GM21717 (cell line): Measurements from ENCODE around the gene CLPTM1L.
"Not testable (repeated sequence)": the region's sequence is repeated elsewhere in the genome, so short reads cannot be mapped to it uniquely, and the experiment has no call there.

Experiments used
- ATAC-seq: cut with Tn5 transposase; IDR thresholded peaks from one replicate; pipeline ENCODE4 v1.9.1; 2021; ENCODE audit warnings: mild to moderate bottlenecking, moderate library complexity; ENCODE audit not compliant: unreplicated experiment

CLPTM1L gene

DNA sequence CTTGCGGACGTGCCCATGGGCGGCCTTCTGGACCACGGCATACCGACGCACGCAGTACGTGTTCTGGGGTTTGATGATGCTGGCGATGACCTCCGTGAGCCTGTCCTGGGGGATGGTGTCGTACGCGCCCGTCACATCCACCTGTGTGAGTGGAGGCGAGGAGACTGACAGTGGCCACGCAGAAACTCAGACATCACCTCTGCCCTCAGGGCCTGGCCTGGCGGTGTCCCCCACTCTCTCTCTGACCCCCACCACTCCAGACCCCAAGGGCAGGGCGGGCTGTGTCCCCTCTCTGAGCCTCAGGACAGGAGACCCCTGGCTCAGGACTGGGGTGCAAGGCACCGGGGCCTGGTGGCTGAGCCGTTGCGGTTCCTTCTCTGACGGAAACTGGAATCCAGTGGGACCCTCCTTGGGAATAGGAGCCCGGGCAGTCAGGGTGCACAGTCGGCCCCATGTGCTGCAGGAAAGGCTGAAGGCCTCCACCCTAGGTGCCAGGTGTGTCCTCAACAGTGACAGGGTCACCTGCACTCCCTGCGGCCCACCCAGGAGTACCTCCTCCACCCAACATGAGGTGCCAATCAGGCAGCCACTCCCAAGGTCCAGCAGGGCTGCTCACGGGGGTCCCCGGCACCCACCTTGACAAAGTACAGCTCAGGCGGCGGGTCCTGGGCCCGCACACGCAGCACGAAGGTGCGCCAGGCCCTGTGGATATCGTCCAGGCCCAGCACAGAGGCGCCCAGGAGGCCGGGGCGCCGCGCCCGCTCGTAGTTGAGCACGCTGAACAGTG is 66.0 kb downstream of the CLPTM1L start:
- no peak for ATAC-seq

- ATAC-seq = no peak
These were observed 66.7 kb downstream of the CLPTM1L start for GRCh38 chr5:1278216-1278615.

GRCh38 chr5:1277781-1278180 is 67.1 kb downstream of the CLPTM1L start:
- ATAC-seq = no peak

DNA sequence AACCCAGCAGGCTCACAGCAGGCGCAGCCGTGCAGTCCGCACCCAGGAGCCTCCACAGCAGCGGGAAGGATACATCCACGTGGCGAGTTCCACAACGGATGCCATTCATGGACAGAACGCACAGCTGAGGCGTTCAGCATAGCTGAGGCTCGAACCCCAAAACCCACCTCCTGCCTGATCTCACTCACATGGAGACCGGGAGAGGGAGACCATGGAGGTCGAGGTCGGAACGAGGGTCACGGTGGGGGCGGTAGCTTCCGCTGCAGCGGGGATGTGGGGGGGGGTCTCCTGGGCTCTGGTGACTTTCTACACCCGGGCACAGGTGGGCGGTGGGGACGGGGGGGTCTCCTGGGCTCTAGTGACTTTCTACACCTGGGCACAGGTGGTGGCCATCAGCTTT is 67.6 kb downstream of the CLPTM1L start:
- no peak for ATAC-seq

DNA sequence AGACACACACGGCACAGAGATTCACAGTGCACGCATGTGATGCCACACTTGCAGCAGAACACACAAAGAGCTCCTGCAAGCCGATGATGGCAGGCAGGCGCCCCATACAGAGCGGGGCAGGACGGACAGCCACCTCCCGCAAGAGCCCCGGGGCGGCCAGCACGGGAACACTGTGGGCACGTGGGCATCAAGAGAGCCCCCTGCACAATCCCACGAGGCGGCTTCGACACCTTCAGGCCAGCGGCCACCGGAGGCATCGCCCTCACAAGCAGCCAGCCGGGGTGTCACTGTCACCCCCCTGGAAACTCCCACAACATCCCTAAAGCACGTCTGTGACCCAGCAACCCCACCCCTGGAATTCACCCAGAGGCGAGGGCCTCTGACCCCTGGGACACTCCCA is 68.0 kb downstream of the CLPTM1L start:
- ATAC-seq = no peak

- ATAC-seq = not testable (repeated sequence)
These were observed 69.2 kb downstream of the CLPTM1L start for GRCh38 chr5:1275397-1276391.

DNA sequence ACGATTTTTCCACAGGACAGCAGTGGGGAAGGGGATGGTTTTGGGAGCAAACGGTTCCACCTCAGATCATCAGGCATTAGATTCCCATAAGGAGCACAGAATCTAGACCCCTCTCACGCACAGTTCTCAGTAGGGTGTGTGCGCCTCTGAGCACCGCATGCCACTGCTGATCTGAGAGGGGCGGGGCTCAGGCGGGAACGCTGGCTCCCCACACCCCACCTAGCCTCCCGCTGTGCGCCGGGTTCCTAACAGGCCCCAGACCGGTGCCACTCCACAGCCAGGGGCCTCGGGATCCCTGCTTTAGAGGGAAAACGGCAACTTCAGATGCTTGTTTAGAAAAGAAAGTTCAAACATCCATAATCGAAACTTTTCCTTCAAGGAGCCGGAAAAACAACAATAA is 70.4 kb downstream of the CLPTM1L start:
- no peak for ATAC-seq

DNA sequence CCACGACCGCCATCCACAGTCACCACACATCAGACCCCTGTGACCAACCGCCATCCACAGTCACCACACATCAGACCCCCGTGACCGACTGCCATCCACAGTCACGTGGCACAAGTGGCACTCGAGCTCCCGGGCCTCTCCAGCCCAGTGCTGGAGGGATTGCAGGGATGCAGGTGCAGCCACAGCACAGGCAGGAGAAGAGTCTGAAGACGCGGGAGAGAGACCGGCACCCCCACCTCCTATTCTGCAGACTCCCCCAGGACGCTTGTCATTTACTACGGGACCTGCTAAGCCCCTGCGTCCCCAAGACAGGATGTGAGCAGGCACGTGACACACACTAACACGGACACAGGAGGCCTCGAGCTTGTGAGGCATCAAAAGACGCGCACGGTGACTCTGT is 71.2 kb downstream of the CLPTM1L start:
- no peak for ATAC-seq

DNA sequence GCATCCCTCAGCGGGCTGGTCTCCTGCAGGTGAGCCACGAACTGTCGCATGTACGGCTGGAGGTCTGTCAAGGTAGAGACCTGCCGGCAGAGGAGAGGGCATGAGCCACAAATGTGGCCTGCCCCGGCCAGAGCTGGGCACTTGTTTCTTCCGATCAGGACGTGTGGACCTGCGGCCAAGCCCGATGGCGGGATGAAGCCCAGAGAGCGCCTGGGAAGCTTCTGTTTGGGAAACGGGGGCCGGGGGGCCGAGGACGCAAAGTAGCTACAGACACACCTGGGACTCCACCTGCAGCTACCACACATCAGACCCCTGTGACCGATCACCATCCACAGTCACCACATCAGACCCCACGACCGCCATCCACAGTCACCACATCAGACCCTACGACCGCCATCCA is 72.7 kb downstream of the CLPTM1L start:
- ATAC-seq = no peak

GRCh38 chr5:1270933-1271914 is 73.7 kb downstream of the CLPTM1L start:
- ATAC-seq = no peak

DNA sequence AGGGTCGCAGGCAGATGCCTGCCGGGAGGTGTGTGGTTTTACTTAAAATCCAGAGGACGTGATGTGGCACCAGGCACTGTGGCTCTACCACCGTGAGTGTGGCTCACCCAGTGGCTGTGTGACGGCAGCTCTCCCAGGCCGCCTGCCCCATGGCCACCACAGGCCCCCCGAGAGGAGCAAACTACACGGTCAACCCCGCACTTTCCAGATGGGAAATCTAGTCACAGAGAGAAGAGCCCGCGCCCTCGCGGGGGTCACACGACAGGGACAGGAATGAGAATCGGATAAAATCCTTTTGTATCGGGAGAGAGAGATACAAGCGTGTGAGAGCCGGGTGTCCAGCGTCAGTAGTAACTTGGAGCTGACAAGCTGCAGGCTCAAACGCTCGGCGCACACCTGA is 74.5 kb downstream of the CLPTM1L start:
- no peak for ATAC-seq

- ATAC-seq = no peak
These were observed 76.2 kb downstream of the CLPTM1L start for GRCh38 chr5:1268666-1269065.

DNA sequence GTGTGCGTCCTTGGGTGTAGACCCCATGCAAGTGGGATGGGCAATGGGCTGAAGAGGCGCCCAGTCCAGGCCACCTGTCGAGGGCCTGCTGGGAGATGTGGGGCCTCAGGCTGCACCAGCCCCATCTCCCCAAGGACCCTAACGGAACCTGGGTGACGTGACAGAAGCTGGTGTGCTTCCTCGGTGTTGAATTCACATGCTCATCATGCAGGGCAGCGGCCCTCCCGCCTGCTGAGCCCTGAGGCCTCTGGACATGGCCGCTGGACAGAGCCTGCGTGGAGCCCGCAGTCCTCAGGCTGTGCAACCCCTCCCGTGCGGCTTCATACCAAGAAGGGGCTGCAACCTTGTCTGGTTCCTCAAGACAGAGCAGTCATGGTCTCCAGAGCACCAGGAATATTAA is 76.8 kb downstream of the CLPTM1L start:
- ATAC-seq = no peak
